KMS-11 (cell line): ENCODE measurements around the gene SLC29A3.

Experiments used
- H2AFZ ChIP-seq: fragments of 200-600 bp; sonication (generic); 2 replicates; pipeline ENCODE4 v1.6.1; 2016; ENCODE audit warnings: antibody characterized with exemption, mixed run types, low read depth
- H3K27ac ChIP-seq: fragments of 200-600 bp; sonication (generic); 2 replicates; pipeline ENCODE4 v1.6.1; 2016; ENCODE audit warnings: mild to moderate bottlenecking, mixed run types
- H3K27me3 ChIP-seq: fragments of 200-600 bp; sonication (generic); 2 replicates; pipeline ENCODE4 v1.6.1; 2017; ENCODE audit warnings: mild to moderate bottlenecking, low read depth, mixed run types, moderate library complexity; ENCODE audit not compliant: insufficient read depth
- H3K36me3 ChIP-seq: fragments of 200-600 bp; sonication (generic); 2 replicates; pipeline ENCODE4 v1.6.1; 2017; ENCODE audit warnings: mild to moderate bottlenecking, mixed run types; ENCODE audit not compliant: insufficient read depth
- H3K4me1 ChIP-seq: fragments of 200-600 bp; sonication (generic); 2 replicates; pipeline ENCODE4 v1.6.1; 2016; ENCODE audit warnings: mild to moderate bottlenecking, low read depth, mixed run types; ENCODE audit not compliant: poor library complexity, severe bottlenecking
- H3K4me2 ChIP-seq: fragments of 200-600 bp; sonication (generic); 2 replicates; pipeline ENCODE4 v1.7.0; 2016; ENCODE audit warnings: mild to moderate bottlenecking, mixed run types
- H3K4me3 ChIP-seq: fragments of 200-600 bp; sonication (generic); IDR thresholded peaks from 2 replicates; pipeline ENCODE4 v1.6.1; 2017; ENCODE audit warnings: low read depth, low read length, mixed read lengths; ENCODE audit not compliant: insufficient read depth
- H3K79me2 ChIP-seq: fragments of 200-600 bp; sonication (generic); 2 replicates; pipeline ENCODE4 v1.6.1; 2016; ENCODE audit warnings: low read depth, mixed run types; ENCODE audit not compliant: insufficient read depth
- H3K9ac ChIP-seq: fragments of 200-600 bp; sonication (generic); 2 replicates; pipeline ENCODE4 v1.6.1; 2016; ENCODE audit warnings: mild to moderate bottlenecking, mixed run types
- H4K20me1 ChIP-seq: fragments of 200-600 bp; sonication (generic); 2 replicates; pipeline ENCODE4 v1.6.1; 2016; ENCODE audit warnings: mild to moderate bottlenecking, mixed run types; ENCODE audit not compliant: insufficient read depth
- TF ChIP-seq, protein P1 (sequence below): fragments of 200-600 bp; sonication (generic); conservative IDR thresholded peaks from 2 replicates; pipeline ENCODE4 v1.6.1; 2017; ENCODE audit warnings: low read depth, mild to moderate bottlenecking, antibody characterized with exemption, low read length, moderate library complexity, mixed read lengths

Gene SLC29A3

DNA sequence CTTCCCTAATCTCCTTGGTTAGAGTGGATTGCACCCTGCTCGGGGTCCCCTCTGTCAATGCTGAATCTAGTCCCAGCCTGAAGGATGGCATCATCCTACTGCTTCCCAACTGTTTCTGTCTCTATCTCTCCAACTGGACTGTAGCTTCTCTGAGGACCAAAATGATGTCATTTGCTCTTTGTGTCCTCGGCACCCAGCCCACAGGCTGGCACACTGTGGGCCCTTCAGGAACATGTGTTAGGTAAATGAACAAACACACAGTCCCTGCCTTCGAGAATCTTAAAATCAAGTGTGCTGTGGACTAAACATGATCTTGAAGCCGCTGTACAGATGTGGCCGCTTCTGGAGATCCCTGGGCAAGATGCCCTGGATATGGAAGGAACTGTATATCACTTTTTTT, 72.6 kb downstream of the SLC29A3 start:
- no peak overlapping the region for H2AFZ ChIP-seq
- H3K79me2 ChIP-seq = no peaks in the 10 kb centered on the region
- TF ChIP-seq, protein P1, sequence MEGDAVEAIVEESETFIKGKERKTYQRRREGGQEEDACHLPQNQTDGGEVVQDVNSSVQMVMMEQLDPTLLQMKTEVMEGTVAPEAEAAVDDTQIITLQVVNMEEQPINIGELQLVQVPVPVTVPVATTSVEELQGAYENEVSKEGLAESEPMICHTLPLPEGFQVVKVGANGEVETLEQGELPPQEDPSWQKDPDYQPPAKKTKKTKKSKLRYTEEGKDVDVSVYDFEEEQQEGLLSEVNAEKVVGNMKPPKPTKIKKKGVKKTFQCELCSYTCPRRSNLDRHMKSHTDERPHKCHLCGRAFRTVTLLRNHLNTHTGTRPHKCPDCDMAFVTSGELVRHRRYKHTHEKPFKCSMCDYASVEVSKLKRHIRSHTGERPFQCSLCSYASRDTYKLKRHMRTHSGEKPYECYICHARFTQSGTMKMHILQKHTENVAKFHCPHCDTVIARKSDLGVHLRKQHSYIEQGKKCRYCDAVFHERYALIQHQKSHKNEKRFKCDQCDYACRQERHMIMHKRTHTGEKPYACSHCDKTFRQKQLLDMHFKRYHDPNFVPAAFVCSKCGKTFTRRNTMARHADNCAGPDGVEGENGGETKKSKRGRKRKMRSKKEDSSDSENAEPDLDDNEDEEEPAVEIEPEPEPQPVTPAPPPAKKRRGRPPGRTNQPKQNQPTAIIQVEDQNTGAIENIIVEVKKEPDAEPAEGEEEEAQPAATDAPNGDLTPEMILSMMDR = no peak
- no peaks in the 10 kb centered on the region for H4K20me1 ChIP-seq
- peaks cover 45% of the 10 kb centered on the region; the same call in 1 of the 2 replicates for H3K27me3 ChIP-seq
- H3K36me3 ChIP-seq = no peaks in the 10 kb centered on the region
- H3K4me1 ChIP-seq = no peaks in the 10 kb centered on the region
- no peak overlapping the region for H3K4me2 ChIP-seq
- H3K9ac ChIP-seq = no peak overlapping the region
- no peak overlapping the region for H3K27ac ChIP-seq
- no peak overlapping the region for H3K4me3 ChIP-seq

DNA sequence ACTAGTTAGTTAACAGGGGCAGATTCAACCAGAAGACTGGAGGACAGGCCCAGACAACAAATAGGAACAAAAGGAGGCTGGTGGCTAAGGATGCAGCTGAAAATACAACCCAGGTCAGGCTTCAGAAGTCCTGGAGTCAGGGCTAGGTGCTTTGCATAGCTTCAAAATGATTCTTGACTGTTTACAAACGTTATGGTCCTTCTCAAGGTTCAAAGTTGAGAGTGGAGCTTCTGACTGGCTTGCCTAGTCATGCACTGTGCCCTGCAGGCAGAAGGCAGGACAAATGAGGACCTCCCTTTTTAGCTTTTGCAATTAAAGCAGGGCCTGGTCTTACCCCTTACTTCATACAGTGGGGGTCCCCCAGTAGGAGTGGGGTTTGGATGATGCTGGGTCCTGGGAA, 73.2 kb downstream of the SLC29A3 start:
- TF ChIP-seq, protein P1 = no peak
- no peak overlapping the region for H2AFZ ChIP-seq
- no peak overlapping the region for H3K4me3 ChIP-seq
- no peak overlapping the region for H3K27ac ChIP-seq
- no peak overlapping the region for H3K4me2 ChIP-seq
- no peaks in the 10 kb centered on the region for H3K4me1 ChIP-seq
- no peaks in the 10 kb centered on the region for H3K36me3 ChIP-seq
- H3K27me3 ChIP-seq = peaks cover 45% of the 10 kb centered on the region; the same call in 1 of the 2 replicates
- no peaks in the 10 kb centered on the region for H4K20me1 ChIP-seq
- no peaks in the 10 kb centered on the region for H3K79me2 ChIP-seq
- no peak overlapping the region for H3K9ac ChIP-seq

DNA sequence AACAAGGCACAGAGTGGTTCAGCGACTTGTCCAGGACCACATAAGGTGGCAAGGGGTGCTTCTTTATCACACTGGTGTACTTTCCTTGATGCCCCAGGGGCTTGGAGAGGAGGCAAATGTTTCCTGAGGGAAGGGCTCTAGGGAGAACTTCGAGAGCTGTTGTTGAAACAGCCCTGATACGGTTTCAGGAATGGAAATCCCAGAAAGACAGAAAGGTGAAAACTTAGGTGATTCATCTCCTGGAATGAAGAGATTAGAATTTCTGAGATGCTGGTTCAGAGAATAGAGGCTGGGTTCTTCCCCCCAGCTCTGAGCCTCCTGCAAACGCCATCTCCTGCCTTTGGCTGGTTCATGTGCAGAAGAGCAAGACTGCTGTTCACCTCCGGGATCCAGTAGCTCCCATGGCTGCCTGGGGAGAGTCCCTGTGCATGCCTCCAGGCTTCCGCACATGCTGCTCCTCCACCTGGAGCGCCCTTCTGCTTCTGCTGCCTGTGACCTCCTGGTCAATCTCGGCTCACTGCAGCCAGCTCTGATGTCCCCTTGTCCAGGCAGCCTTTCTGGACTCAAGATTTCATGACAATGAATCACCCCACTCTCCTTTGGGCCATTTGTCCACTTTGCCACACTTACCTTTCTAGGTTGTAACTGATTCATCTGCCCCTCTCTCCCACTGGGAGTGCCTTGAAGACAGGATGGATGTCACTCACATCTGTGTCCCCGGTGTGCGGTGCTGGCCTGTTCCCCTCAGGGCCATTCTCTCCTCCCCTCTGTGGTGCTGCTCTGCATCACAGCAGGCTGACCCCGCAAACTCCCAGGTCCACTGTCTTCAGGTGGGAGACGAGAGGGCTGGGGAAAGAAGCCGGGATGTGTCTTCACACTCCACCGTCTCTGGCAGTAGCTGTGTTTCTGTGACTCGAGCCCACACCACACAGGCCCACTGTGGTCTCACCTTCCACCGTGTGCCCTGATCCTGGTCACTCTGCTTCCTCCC, 74.0 kb downstream of the SLC29A3 start:
- no peak overlapping the region for H3K27ac ChIP-seq
- TF ChIP-seq, protein P1 = no peak
- no peak overlapping the region for H3K4me2 ChIP-seq
- H3K4me1 ChIP-seq = no peaks in the 10 kb centered on the region
- H3K36me3 ChIP-seq = no peaks in the 10 kb centered on the region
- no peaks in the 10 kb centered on the region for H3K79me2 ChIP-seq
- no peak overlapping the region for H3K9ac ChIP-seq
- peaks cover 47% of the 10 kb centered on the region; the same call in 1 of the 2 replicates for H3K27me3 ChIP-seq
- no peak overlapping the region for H3K4me3 ChIP-seq
- H4K20me1 ChIP-seq = no peaks in the 10 kb centered on the region
- no peak overlapping the region for H2AFZ ChIP-seq

DNA sequence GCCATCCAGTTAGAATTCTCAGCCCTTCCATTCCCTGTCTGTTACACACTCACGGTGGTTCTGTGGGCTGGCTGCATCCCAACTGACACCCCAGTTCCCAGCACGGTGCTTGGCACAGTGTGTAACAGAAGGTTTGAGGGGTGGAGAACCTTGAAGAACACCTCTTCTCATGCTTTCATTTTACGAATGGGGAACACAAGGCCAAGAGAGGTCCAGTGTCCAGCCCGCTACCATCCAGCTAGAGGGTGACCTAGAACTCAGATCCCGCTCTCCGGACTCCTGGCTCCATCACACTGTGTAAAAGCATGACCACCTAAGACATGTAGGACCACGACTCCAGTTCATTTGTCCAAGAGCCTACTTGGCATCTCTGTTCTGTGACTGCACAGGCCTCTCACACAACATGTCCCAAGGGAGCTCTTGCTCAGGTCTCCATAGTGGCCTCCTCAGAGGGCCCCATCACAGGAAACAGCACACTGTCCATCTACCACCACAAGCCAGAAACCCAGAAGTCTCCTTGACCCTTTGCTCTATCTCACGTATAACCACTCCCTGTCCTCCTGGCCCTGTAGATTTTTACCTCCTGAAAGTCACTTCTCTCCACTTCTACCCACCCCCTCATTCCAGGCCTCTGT, 74.9 kb downstream of the SLC29A3 start:
- no peaks in the 10 kb centered on the region for H3K4me1 ChIP-seq
- H3K27me3 ChIP-seq = peaks cover 48% of the 10 kb centered on the region; the same call in 1 of the 2 replicates
- no peaks in the 10 kb centered on the region for H3K79me2 ChIP-seq
- no peak overlapping the region for H3K9ac ChIP-seq
- no peaks in the 10 kb centered on the region for H4K20me1 ChIP-seq
- H3K27ac ChIP-seq = no peak overlapping the region
- TF ChIP-seq, protein P1 = no peak
- no peak overlapping the region for H2AFZ ChIP-seq
- H3K4me2 ChIP-seq = no peak overlapping the region
- no peak overlapping the region for H3K4me3 ChIP-seq
- H3K36me3 ChIP-seq = no peaks in the 10 kb centered on the region
